Measurements from ENCODE around the gene CACNA1D. TPM values are rescaled to one million over a fixed set of nuclear protein-coding genes. Genes with fewer than 3 reads are reported as not detected.

Gene CACNA1D
- total RNA-seq, 2 donors from 2014 or later, result 0.68 to 1.5 TPM

GRCh38 chr3:53808496-53808895, 314.1 kb downstream of the CACNA1D start:
- ATAC-seq (ENCODE audit: insufficient number of reproducible peaks, low FRiP score, low read depth) (no peak), DNase-seq (ENCODE audit: low spot score) (no peak)
- no peaks in the 10 kb centered on the region for H3K36me3 ChIP-seq
- no peaks in the 10 kb centered on the region for H3K27me3 ChIP-seq (replicated peaks; ENCODE audit: insufficient read depth)
- no peaks in the 10 kb centered on the region for H3K9me3 ChIP-seq
- no peak for TF ChIP-seq CTCF (IDR thresholded peaks at IDR 0.05)
- peaks cover 0 to 26% of the 10 kb centered on the region in 2 donors for H3K4me1 ChIP-seq (ENCODE audit: control insufficient read depth in 1 of 2, low read depth in 2 of 2)
- H3K27ac ChIP-seq, result no peak overlapping the region
- H3K4me3 ChIP-seq, result no peak overlapping the region

GRCh38 chr3:53809267-53809666, 314.9 kb downstream of the CACNA1D start:
- H3K27ac ChIP-seq, result no peak overlapping the region
- H3K4me1 ChIP-seq (ENCODE audit: control insufficient read depth in 1 of 2, low read depth in 2 of 2), result peaks cover 0 to 26% of the 10 kb centered on the region in 2 donors
- TF ChIP-seq CTCF (IDR thresholded peaks at IDR 0.05), result no peak
- no peaks in the 10 kb centered on the region for H3K27me3 ChIP-seq (replicated peaks; ENCODE audit: insufficient read depth)
- ATAC-seq (ENCODE audit: insufficient number of reproducible peaks, low FRiP score, low read depth) (no peak), DNase-seq (ENCODE audit: low spot score) (no peak)
- H3K4me3 ChIP-seq, result no peak overlapping the region
- H3K9me3 ChIP-seq, result no peaks in the 10 kb centered on the region
- no peaks in the 10 kb centered on the region for H3K36me3 ChIP-seq

- Histone ChIP-seq H3K9me3 (no peaks in the 10 kb centered on the region), H3K27ac (no peak overlapping the region), H3K4me3 (no peak overlapping the region), H3K27me3 (replicated peaks; ENCODE audit: insufficient read depth) (no peaks in the 10 kb centered on the region), H3K36me3 (no peaks in the 10 kb centered on the region), H3K4me1 (ENCODE audit: control insufficient read depth in 1 of 2, low read depth in 2 of 2) (peaks cover 0 to 20% of the 10 kb centered on the region in 2 donors)
- TF ChIP-seq CTCF (IDR thresholded peaks at IDR 0.05), result no peak
- DNase-seq (ENCODE audit: low spot score) (no peak), ATAC-seq (ENCODE audit: insufficient number of reproducible peaks, low FRiP score, low read depth) (no peak)
Measured at GRCh38 chr3:53809764-53810400, 315.5 kb downstream of the CACNA1D start.

- no peak for DNase-seq (ENCODE audit: low spot score)
- H3K4me1 ChIP-seq (ENCODE audit: control insufficient read depth in 1 of 2, low read depth in 2 of 2), result peaks cover 0 to 7% of the 10 kb centered on the region in 2 donors
- no peak for ATAC-seq (ENCODE audit: insufficient number of reproducible peaks, low FRiP score, low read depth)
- H3K4me3 ChIP-seq, result no peak overlapping the region
- H3K27ac ChIP-seq, result no peak overlapping the region
- no peak for TF ChIP-seq CTCF (IDR thresholded peaks at IDR 0.05)
- no peaks in the 10 kb centered on the region for H3K9me3 ChIP-seq
- no peaks in the 10 kb centered on the region for H3K36me3 ChIP-seq
- no peaks in the 10 kb centered on the region for H3K27me3 ChIP-seq (replicated peaks; ENCODE audit: insufficient read depth)
Measured at GRCh38 chr3:53811143-53811927, 316.9 kb downstream of the CACNA1D start.

- TF ChIP-seq CTCF (IDR thresholded peaks at IDR 0.05), result no peak
- no peak for DNase-seq (ENCODE audit: low spot score)
- Histone ChIP-seq H3K27ac (no peak overlapping the region), H3K4me3 (no peak overlapping the region), H3K9me3 (no peaks in the 10 kb centered on the region), H3K4me1 (ENCODE audit: control insufficient read depth in 1 of 2, low read depth in 2 of 2) (no peaks in the 10 kb centered on the region), H3K36me3 (no peaks in the 10 kb centered on the region), H3K27me3 (replicated peaks; ENCODE audit: insufficient read depth) (no peaks in the 10 kb centered on the region)
- no peak for ATAC-seq (ENCODE audit: insufficient number of reproducible peaks, low FRiP score, low read depth)
Measured at GRCh38 chr3:53812434-53812833, 318.0 kb downstream of the CACNA1D start.

All from thoracic aorta (tissue), 2 donors.